Measurements from ENCODE around the gene CD200. TPM values are rescaled to one million over a fixed set of nuclear protein-coding genes. Genes with fewer than 3 reads are reported as not detected.
A peak's percentile ranks its signal among the peaks of the same experiment; 100 is the strongest.

The CD200 gene
- total RNA-seq, 1 donor from 2014 or later: 0.92 TPM

- DNase-seq (ENCODE audit: missing footprints) (no peak), ATAC-seq (no peak)
- intact Hi-C loops (cut with DNase I): loop anchor here (10.0 kb wide), 1 partner anchor 113 kb away; no protein-coding TSS in a partner anchor
These were observed 10.9 kb upstream of the CD200 start for GRCh38 chr3:112321867-112322652.

DNA sequence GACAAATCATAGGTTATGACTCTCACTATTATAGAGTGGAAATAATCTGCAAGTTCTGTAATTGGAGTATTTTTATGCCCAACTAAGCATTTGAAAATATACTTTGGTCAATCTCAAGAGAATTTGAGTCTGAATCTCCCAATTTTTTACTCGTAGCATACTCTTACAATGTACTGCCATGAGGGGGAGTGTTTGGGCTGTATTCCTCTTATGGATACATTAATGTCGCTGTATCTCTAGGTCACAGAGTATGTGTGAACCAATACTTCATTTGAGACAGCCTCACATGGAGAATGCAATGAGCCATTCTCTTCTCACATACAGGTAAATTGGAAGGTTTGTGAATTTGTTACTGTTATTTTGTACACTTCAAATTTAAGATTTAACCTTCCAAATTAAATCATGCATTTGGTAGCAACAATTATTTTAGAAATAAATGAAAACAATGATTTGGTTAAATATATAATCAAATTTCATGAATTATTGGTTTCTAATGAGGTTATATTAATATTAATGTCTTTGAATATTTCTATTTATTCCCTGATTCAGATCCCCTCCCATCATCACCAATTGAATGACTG is 5.5 kb upstream of the CD200 start:
- DNase-seq (ENCODE audit: missing footprints): no peak
- intact Hi-C loops (cut with DNase I): loop anchor here (2.0 to 10.0 kb wide), 2 partner anchors 107 to 191 kb away; no protein-coding TSS in a partner anchor
- peak; percentile 78 for ATAC-seq

GRCh38 chr3:112331851-112332250 is 1.1 kb upstream of the CD200 start:
- ATAC-seq (no peak), DNase-seq (ENCODE audit: missing footprints) (no peak)
- intact Hi-C loops (cut with DNase I): no loop called here

DNA sequence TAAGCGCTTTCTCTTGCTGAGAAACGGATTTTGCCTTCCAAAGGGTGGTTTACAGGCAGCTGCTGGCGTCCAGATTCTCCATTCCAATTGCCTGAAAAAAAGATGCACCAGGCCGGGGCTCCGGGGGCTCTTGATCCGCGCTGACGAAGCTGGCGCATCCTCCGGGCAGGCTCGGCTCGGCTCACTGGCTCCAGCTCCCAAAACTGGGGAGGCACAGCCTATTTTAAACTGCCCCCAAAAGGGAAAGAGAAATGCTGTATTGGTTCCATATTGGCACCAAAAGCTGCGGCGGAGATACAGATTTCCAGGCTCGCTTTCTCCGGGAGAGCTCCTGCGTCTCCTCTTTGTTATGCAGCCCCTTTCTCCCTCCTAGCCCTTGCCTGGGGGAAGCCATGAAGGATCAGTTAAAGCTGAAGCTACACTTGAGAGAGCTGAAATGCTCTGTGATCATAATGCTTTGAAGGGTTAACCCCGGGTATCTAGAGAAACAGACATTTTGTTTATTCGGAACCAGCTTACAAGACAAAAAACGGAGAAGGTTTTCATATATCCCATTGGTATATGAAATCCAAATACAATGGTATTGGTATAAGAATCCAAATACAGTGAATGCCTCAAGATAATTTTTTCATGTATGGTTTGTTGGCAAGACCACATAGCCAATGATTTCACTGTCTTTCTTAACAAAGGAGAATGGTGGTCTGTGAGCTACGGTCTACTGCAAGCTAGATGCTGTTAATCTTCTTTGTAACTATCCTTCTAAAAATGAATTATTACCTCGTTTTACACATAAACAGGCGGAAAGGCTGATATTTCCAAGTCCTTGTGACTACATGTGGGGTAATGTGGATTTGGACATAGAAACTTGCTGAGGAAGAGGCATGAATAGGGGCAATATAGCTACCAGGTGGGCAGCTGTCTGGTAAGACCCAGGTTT is 693 bp downstream of the CD200 start:
- intact Hi-C loops (cut with DNase I): no loop called here
- DNase-seq (ENCODE audit: missing footprints) (peak; percentile 62), ATAC-seq (peak; percentile 64)

DNA sequence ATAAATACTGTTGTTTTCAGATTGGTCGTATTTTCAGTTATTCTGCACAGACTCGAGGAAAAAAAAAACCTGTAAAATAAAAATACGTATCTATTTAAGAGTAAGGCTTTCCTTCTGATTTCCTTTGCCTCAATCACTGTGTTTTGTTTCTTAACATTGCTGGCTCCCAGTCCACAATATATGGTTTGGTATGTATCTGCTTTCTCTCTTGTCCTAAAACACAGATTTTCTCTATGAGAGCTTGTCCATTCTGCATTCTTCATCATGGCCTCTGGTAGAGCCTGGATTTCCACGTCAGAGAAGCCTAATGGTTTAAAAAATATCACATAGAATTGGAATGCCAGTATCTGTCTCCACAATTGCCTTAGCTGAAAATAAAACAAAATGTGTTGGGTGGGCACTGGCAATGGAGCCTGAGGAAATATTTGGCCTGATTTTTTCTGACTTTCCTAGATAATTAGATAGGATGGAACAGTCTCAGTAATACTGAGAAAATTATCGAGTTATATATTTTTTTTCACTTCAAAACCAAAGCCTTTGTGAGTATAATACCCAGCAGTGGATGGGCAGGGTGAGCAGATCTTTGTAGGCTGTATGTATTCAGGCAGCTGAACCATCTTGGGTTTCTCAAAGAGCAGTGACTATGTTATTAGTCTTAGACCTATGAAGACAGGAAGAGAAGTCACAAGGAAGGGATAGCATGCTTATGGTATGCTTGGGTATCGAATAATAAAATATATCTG is 1.9 kb downstream of the CD200 start:
- intact Hi-C loops (cut with DNase I): no loop called here
- DNase-seq (ENCODE audit: missing footprints): no peak
- no peak for ATAC-seq

GRCh38 chr3:112335434-112335781 is 2.5 kb downstream of the CD200 start:
- DNase-seq (ENCODE audit: missing footprints) (no peak), ATAC-seq (no peak)
- intact Hi-C loops (cut with DNase I): no loop called here

DNA sequence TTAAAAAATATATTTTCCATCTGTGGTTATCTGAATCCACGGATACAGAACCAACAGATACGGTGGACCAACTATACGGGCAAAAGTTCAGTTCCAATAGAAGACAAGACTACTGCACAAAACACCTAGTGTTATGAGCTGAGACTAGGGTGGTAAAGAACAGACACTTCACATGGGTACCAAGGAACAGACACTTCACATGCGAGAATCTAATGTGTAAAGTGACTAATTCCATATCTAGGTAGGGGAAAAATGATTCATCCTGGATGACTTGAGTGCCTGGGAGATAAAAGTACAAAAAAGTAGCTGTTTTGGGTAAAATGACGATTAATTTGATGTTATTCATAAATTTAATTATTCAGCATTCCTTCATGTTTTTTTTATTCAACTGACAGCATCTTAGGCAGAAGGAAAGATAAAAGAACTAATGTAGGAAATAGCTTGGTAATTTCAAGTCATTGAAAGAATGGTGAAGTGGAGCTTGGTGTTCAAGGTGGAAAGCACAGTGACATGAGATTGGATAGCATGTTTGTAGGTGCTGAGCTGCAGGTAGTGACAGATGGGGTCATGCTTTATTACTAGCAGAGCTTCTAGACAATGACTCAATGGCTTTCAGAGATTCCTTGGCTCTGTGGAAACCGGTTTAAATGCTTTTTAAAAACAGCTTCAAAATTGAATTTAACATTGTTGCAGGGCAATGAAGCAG is 5.2 kb downstream of the CD200 start:
- intact Hi-C loops (cut with DNase I): no loop called here
- no peak for ATAC-seq

DNA sequence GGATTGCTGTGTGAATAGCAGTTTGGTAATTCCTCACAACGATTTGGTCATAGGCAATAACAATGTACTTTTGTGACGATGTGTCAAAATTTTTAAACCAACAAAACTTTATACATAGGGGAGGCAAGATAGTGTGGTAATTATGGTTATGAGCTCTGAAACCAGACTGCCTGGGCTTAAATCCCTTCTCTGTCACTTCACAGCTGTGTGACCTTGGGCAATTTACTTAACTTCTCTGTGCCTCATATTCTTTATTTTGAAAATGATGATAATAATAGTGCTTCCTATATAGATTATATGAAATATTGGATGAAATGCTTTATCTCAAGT is 5.7 kb downstream of the CD200 start:
- ATAC-seq: no peak
- DNase-seq (ENCODE audit: missing footprints): no peak
- intact Hi-C loops (cut with DNase I): no loop called here

More for the DNA sequence above, 5.2 kb downstream of the CD200 start:
- DNase-seq (ENCODE audit: missing footprints): no peak

DNA sequence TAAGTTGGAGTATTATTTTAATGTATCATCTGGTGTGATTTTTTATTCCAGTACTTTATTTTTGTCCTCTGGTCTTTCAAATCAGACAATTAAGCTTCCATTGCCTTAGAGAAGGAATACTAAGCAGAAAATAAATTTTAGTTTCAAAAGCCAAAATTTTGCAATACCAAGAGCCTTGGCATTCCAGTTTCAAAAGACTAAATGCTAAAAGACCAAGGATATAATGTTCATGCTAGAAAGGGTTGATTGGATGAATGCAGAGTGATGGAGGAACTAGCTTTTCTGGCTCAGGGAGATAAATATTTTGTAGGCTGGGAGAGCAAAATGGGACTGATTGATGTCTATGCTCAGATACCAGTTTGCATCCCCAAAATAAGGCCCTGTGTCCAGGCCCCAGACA is 6.2 kb downstream of the CD200 start:
- intact Hi-C loops (cut with DNase I): no loop called here
- DNase-seq (ENCODE audit: missing footprints) (no peak), ATAC-seq (no peak)

GRCh38 chr3:112339609-112340008 is 6.7 kb downstream of the CD200 start:
- ATAC-seq (no peak), DNase-seq (ENCODE audit: missing footprints) (no peak)
- intact Hi-C loops (cut with DNase I): no loop called here

- intact Hi-C loops (cut with DNase I): no loop called here
- ATAC-seq: no peak
- DNase-seq (ENCODE audit: missing footprints): no peak
These were observed 8.4 kb downstream of the CD200 start for GRCh38 chr3:112341386-112341785.

DNA sequence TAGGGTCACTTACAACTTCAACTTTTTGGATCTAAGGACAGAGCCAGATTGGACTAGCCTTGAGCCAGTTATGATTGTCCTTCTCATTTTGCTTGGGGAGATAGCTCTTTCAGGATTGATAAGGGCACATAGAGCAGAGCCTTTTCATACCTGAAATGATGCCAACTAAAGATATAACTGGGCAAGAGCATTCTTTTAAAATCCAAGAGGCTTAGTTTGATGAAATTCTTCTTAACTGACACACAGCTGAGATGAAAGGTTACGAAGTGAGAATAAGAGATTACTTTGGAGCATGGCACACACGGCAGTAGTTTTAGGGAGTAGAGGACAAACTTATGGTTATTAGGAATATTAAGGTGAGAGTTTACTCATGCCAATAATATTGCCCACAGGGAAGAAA is 12.7 kb downstream of the CD200 start:
- ATAC-seq: no peak
- no peak for DNase-seq (ENCODE audit: missing footprints)
- intact Hi-C loops (cut with DNase I): no loop called here

- ATAC-seq (no peak), DNase-seq (ENCODE audit: missing footprints) (no peak)
- intact Hi-C loops (cut with DNase I): no loop called here
These were observed 13.7 kb downstream of the CD200 start for GRCh38 chr3:112346491-112347122.

DNA sequence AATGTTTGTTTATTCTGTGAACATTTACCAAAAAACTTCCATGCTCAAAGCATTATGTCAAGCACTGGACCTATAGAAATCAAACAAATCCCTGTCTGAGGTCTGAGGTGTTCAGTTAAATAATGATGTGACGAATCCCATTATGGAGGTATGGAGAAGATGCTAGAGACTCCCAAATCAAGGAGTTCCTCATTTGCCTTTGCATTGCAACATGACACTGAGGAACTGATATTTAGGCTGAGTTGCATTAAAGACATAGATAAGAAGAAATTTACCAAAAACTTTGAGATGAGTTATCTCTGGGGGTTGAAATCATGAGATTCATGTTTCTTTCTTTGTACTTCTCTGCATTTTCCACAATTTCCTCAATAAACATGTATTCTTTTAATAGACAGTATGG is 16.0 kb downstream of the CD200 start:
- no peak for ATAC-seq
- DNase-seq (ENCODE audit: missing footprints): no peak
- intact Hi-C loops (cut with DNase I): no loop called here

DNA sequence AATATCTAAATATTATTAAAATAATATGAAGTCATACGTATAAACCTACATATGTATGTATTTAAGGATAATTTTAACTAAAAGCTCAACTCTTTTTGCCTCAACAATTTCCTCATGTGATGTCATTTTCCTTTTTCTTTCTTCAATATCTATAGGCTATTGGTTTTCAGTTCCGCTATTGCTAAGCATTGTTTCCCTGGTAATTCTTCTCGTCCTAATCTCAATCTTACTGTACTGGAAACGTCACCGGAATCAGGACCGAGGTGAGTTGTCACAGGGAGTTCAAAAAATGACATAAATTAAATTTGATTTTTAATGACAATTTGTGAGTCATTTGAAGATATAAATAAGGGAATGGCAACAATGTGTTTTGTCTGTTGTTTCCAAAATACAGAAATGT is 16.6 kb downstream of the CD200 start:
- intact Hi-C loops (cut with DNase I): no loop called here
- DNase-seq (ENCODE audit: missing footprints) (no peak), ATAC-seq (no peak)

GRCh38 chr3:112350018-112350810 is 17.3 kb downstream of the CD200 start:
- ATAC-seq (no peak), DNase-seq (ENCODE audit: missing footprints) (no peak)
- intact Hi-C loops (cut with DNase I): no loop called here

- DNase-seq (ENCODE audit: missing footprints) (no peak), ATAC-seq (no peak)
- intact Hi-C loops (cut with DNase I): no loop called here
These were observed 18.1 kb downstream of the CD200 start for GRCh38 chr3:112351036-112351435.
